Spleen (tissue), 11 donors: ENCODE measurements around the gene PLXNB2. TPM values are rescaled to one million over a fixed set of nuclear protein-coding genes. Genes with fewer than 3 reads are reported as not detected.
A peak's percentile ranks its signal among the peaks of the same experiment; 100 is the strongest.

Experiments used
- DNase-seq: peaks from one replicate; pipeline ENCODE4 v3.0.0-alpha.2; 2020
- H3K27ac ChIP-seq, 8 donors: fragments of 200-600 bp; sonication (generic) in 7 of 8; 1 replicate in 4 of 8; 2 replicates in 4 of 8; pipeline versions ENCODE4 v1.5.0 to v1.8.0; 2016 to 2021; ENCODE audit warnings: inconsistent platforms in 4 of 8, mild to moderate bottlenecking in 4 of 8, moderate library complexity in 1 of 8
- H3K27me3 ChIP-seq, 7 donors: fragments of 200-600 bp; sonication (generic) in 6 of 7; replicated peaks in 1 of 7; 1 replicate in 4 of 7; 2 replicates in 3 of 7; pipeline versions ENCODE4 v1.5.0 to v1.8.0; 2016 to 2021; ENCODE audit warnings: inconsistent platforms in 3 of 7, mild to moderate bottlenecking in 1 of 7
- H3K36me3 ChIP-seq, 6 donors: fragments of 200-600 bp; sonication (generic) in 5 of 6; 1 replicate in 4 of 6; 2 replicates in 2 of 6; pipeline versions ENCODE4 v1.5.0 to v1.8.0; 2016 to 2021; ENCODE audit warnings: inconsistent platforms in 2 of 6
- H3K4me1 ChIP-seq, 6 donors: fragments of 200-600 bp; sonication (generic) in 5 of 6; 1 replicate in 3 of 6; 2 replicates in 3 of 6; pipeline versions ENCODE4 v1.5.0 to v1.8.0; 2016 to 2021; ENCODE audit warnings: inconsistent platforms in 3 of 6
- H3K4me3 ChIP-seq, 8 donors: fragments of 200-600 bp; sonication (generic) in 7 of 8; 1 replicate in 4 of 8; 2 replicates in 4 of 8; pipeline versions ENCODE4 v1.5.0 to v1.8.0; 2016 to 2021; ENCODE audit warnings: inconsistent platforms in 4 of 8, mild to moderate bottlenecking in 4 of 8, moderate library complexity in 2 of 8
- H3K9me3 ChIP-seq, 8 donors: fragments of 200-600 bp; sonication (generic) in 7 of 8; 1 replicate in 4 of 8; 2 replicates in 4 of 8; pipeline versions ENCODE4 v1.5.0 to v1.8.0; 2016 to 2021; ENCODE audit warnings: inconsistent platforms in 4 of 8
- POLR2A ChIP-seq, 3 donors: fragments of 450-650 bp; IDR thresholded peaks; one replicate each; pipeline ENCODE4 v1.5.1; 2017; ENCODE audit warnings: antibody characterized with exemption in 3 of 3, mild to moderate bottlenecking in 1 of 3
- POLR2AphosphoS5 ChIP-seq, 3 donors: sonication (generic); formaldehyde crosslinking; IDR thresholded peaks; one replicate each; pipeline ENCODE4 v1.5.1; 2017; ENCODE audit warnings: antibody characterized with exemption in 3 of 3
- WGBS, 5 donors: extraction: QIAGEN DNeasy Blood & Tissue Kit in 3 of 5; methylation state at CpG; one replicate each; pipeline versions ENCODE4 v1.1.5 to v1.1.7; 2013 to 2018; 5-methylcytosine and 5-hydroxymethylcytosine counted together
- intact Hi-C: fragments of 100-400 bp; cut with DNase I; formaldehyde crosslinking; loops from one replicate; pipeline ENCODE4 v1.15.0; 2023; ENCODE audit warnings: low total_unique reads
- polyA plus RNA-seq, 3 donors: library from polyadenylated mRNA; stranded (reverse); fragments of 200-250 nt; gene quantifications; one replicate each; pipeline ENCODE4 v1.2.1, GENCODE V29; 2013
- total RNA-seq, 7 donors: library from RNA; depleted of rRNA in 3 of 7; stranded (reverse); fragments of >200 nt in 3 of 7; fragmentation: NEBNext Ultra II Directional in 4 of 7; extraction: Animal tissue kit (Norgen Biotek cat#: 25700) in 4 of 7; gene quantifications; one replicate each; pipeline versions ENCODE4 v1.1.0 to v1.2.1, GENCODE V29; 2016 to 2021
- TF ChIP-seq, protein P1 (sequence below), 11 experiments: fragments of 200-600 bp in 7 of 11; fragments of 450-650 bp in 4 of 11; sonication (generic) in 4 of 11; IDR thresholded peaks in 8 of 11; conservative IDR thresholded peaks in 3 of 11; 1 replicate in 7 of 11; 2 replicates in 4 of 11; pipeline versions ENCODE4 v1.4.0 to v1.8.0; 2016 to 2021; ENCODE audit warnings: antibody characterized with exemption in 11 of 11, inconsistent platforms in 4 of 11, mild to moderate bottlenecking in 1 of 11
- donor health status: healthy with polysubstance abuse.
- donor health status: DM: no; HTN: no; CAD: no; lungs with moderate emphysema.
- donor health status: DM: no; HTN: no; CAD: no.
- donor health status: Bipolar disorder and iron deficiency.
- donor health status: healthy.
- donor health status: DM: no; HTN: no; CAD: no.
- donor health status: DM: yes; HTN: yes; CAD: no.

Gene PLXNB2
- total and polyA plus RNA-seq, 10 donors = 41.9 to 382 (median 242) TPM

DNA sequence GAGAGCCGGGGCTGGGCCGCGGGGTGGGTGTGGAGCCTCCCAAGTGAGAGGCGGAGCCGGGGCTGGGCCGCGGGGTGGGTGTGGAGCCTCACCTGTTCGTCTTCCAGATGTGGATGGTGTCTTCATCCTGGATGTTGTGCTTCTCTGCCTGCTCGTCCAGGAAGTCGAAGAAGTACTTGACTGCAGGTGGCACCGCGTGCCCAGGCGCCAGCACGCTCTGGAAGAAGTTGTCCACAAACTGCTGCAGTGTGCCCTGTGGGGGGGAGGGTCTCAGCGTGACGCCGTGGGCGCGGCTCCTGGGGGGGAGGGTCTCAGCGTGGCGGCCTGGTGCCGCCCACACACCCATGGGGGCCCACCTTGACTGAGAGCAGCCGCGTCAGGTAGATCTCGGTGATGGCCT, 29.7 kb downstream of the PLXNB2 start:
- peaks cover 0 to 87% (median 68%) of the 10 kb centered on the region in 6 donors for H3K36me3 ChIP-seq
- 84 to 90% (median 85%) methylated on average over 24 to 25 of the region's 25 CpGs for WGBS, 5 donors
- no peak for DNase-seq

DNA sequence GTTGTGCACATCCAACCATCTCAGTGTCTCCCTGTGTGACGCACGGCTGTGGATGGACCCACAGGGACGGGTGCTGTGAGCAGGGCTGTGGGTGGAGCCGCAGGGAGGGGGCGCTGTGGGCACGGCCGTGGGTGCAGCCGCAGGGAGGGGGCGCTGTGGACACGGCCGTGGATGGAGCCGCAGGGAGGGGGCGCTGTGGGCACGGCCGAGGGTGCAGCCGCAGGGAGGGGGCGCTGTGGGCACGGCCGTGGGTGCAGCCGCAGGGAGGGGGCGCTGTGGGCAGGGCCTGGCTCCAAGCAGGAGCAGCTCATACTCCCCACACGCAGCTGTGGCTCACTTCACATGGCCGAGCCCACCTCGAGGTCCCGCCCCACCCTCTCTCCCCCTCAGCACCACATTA, 31.3 kb downstream of the PLXNB2 start:
- H3K27me3 ChIP-seq = peaks cover 0 to 19% (median 10%) of the 10 kb centered on the region in 7 donors
- WGBS, 5 donors = 48 to 72% (median 63%) methylated on average over 24 to 25 of the region's 25 CpGs
- peak; percentile 87 for DNase-seq
- TF ChIP-seq POLR2AphosphoS5 (IDR thresholded peaks at IDR 0.05) = peak in 1 of 3 donors; percentile 27
- TF ChIP-seq, protein P1, sequence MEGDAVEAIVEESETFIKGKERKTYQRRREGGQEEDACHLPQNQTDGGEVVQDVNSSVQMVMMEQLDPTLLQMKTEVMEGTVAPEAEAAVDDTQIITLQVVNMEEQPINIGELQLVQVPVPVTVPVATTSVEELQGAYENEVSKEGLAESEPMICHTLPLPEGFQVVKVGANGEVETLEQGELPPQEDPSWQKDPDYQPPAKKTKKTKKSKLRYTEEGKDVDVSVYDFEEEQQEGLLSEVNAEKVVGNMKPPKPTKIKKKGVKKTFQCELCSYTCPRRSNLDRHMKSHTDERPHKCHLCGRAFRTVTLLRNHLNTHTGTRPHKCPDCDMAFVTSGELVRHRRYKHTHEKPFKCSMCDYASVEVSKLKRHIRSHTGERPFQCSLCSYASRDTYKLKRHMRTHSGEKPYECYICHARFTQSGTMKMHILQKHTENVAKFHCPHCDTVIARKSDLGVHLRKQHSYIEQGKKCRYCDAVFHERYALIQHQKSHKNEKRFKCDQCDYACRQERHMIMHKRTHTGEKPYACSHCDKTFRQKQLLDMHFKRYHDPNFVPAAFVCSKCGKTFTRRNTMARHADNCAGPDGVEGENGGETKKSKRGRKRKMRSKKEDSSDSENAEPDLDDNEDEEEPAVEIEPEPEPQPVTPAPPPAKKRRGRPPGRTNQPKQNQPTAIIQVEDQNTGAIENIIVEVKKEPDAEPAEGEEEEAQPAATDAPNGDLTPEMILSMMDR (IDR thresholded peaks at IDR 0.05 in 8 of 11, conservative IDR thresholded peaks at IDR 0.05 in 3 of 11) = peak in 8 of 11 experiments; percentile 15 to 85 (median 75)
- TF ChIP-seq POLR2A (IDR thresholded peaks at IDR 0.05) = no peak
- peak overlapping the region in 5 of 8 donors; percentile 2 to 59 (median 46) for H3K27ac ChIP-seq
- peaks cover 11 to 59% (median 37%) of the 10 kb centered on the region in 6 donors for H3K4me1 ChIP-seq
- intact Hi-C loops = no loop called here
- peaks cover 0 to 71% (median 56%) of the 10 kb centered on the region in 6 donors for H3K36me3 ChIP-seq
- no peaks in the 10 kb centered on the region for H3K9me3 ChIP-seq
- H3K4me3 ChIP-seq = no peak overlapping the region

More for the DNA sequence above, 29.7 kb downstream of the PLXNB2 start:
- Histone ChIP-seq H3K4me1 (peaks cover 0 to 55% (median 32%) of the 10 kb centered on the region in 6 donors), H3K27me3 (peaks cover 0 to 3% (median 0%) of the 10 kb centered on the region in 7 donors), H3K9me3 (no peaks in the 10 kb centered on the region), H3K27ac (no peak overlapping the region), H3K4me3 (no peak overlapping the region)
- TF ChIP-seq POLR2A (IDR thresholded peaks at IDR 0.05) (no peak), POLR2AphosphoS5 (IDR thresholded peaks at IDR 0.05) (peak in 2 of 3 donors; percentile 4 to 5)
- intact Hi-C loops = no loop called here

DNA sequence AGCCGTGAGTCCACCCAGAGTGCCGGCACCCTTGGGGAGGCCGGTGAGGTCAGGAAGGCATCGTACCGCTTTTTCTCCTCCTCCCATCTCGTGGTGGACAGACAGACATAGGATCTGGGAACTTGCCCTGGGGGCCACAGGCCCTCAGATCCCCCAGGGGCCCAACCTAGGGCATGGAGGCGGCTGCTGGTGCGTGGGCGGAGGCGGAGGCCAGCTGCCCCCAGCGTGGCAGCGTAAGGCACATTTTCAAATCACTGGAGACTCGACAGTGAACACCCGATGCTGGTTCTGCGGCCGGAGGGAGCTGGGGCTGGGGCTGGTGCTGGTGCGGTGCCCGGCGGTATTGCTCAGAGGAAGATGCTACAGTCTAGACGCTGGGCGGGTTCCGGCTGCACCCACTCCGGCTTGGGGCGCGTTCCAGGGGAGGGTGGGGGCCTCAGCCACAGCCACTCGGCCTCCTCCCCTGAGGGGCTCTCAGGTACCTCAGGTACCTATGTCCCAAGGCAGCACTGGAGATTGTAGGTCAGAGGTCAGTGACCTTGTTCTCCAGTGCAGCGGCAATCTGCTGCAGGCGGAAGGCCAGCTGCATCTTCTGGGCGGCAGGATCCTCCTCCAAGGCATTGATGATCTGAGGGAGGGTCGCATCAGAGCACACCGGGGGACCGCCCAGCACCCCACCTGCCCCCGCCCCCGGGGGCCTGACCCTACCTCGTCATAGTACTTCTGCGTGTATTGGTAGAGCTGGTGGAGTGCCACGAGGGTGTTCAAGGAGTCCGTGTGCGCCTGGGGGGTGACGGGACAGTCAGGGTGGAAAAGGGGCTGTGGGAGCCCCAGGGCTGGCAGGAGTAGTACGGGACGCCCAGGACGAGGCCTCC, 32.0 kb downstream of the PLXNB2 start:
- 74 to 90% (median 87%) methylated on average over 16 to 43 of the region's 43 CpGs for WGBS, 5 donors
- H3K9me3 ChIP-seq = no peaks in the 10 kb centered on the region
- peak overlapping the region in 5 of 8 donors; percentile 7 to 59 (median 46) for H3K27ac ChIP-seq
- TF ChIP-seq, protein P1 (IDR thresholded peaks at IDR 0.05 in 8 of 11, conservative IDR thresholded peaks at IDR 0.05 in 3 of 11) = no peak
- TF ChIP-seq POLR2AphosphoS5 (IDR thresholded peaks at IDR 0.05) (peak; percentile 9 to 41 (median 19)), POLR2A (IDR thresholded peaks at IDR 0.05) (no peak)
- H3K4me3 ChIP-seq = no peak overlapping the region
- H3K4me1 ChIP-seq = peaks cover 18 to 67% (median 44%) of the 10 kb centered on the region in 6 donors
- DNase-seq = no peak
- H3K27me3 ChIP-seq = peaks cover 0 to 27% (median 17%) of the 10 kb centered on the region in 7 donors
- peaks cover 0 to 64% (median 49%) of the 10 kb centered on the region in 6 donors for H3K36me3 ChIP-seq
- intact Hi-C loops = no loop called here

DNA sequence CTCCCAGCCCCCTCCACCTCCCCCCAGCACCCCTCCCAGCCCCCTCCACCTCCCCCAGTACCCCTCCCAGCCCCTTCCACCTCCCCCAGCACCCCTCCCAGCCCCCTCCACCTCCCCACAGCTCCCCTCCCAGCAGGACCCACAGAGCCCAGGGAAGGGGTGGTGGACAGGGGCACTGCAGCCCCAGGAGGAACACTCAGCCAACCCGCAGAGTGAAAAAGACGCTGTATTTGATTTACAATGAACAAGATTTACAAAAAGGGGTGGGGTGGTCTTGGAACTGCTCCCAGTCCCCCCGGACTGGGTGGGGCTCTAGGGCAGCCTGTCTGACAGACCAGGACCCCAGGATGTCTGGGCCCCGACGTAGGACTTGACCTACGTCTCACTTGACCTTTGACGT, 32.7 kb downstream of the PLXNB2 start:
- no peak for TF ChIP-seq POLR2A (IDR thresholded peaks at IDR 0.05)
- TF ChIP-seq, protein P1 (IDR thresholded peaks at IDR 0.05 in 8 of 11, conservative IDR thresholded peaks at IDR 0.05 in 3 of 11) = no peak
- TF ChIP-seq POLR2AphosphoS5 (IDR thresholded peaks at IDR 0.05) = no peak
- intact Hi-C loops = loop anchor here (5.0 kb wide), 1 partner anchor 53 kb away; the partner anchor contains the start of gene DENND6B
- Histone ChIP-seq H3K4me3 (no peak overlapping the region), H3K27ac (peak overlapping the region in 5 of 8 donors; percentile 7 to 59 (median 46)), H3K4me1 (peaks cover 18 to 71% (median 48%) of the 10 kb centered on the region in 6 donors), H3K27me3 (peaks cover 0 to 33% (median 18%) of the 10 kb centered on the region in 7 donors), H3K9me3 (no peaks in the 10 kb centered on the region), H3K36me3 (peaks cover 0 to 57% (median 42%) of the 10 kb centered on the region in 6 donors)
- DNase-seq = no peak
- 43 to 84% (median 72%) methylated on average over 6 to 7 of the region's 7 CpGs for WGBS, 5 donors
